ENCODE data around the gene E2F1. TPM values are rescaled to one million over a fixed set of nuclear protein-coding genes. Genes with fewer than 3 reads are reported as not detected.

Gene E2F1
- total and polyA plus RNA-seq, 2 donors (not counting 3 experiments of a cell fraction or from before 2014, with no cell fraction given), result 20.7 to 29.6 TPM

GRCh38 chr20:33667245-33667675 is 18.9 kb downstream of the E2F1 start:
- Histone ChIP-seq H3K9me1 (replicated peaks; ENCODE audit: control insufficient read depth, extremely low read depth, insufficient read depth, low read length) (no peaks in the 10 kb centered on the region), H3K9me3 (replicated peaks; ENCODE audit: control insufficient read depth, insufficient read depth, low read length) (no peaks in the 10 kb centered on the region), H3K9ac (replicated peaks; ENCODE audit: extremely low read depth, insufficient read depth, low read length) (no peak overlapping the region), H3K36me3 (ENCODE audit: control insufficient read depth in 2 of 2, extremely low read depth in 1 of 2, insufficient read depth in 2 of 2, low read length in 2 of 2) (peaks cover 0 to 2% of the 10 kb centered on the region in 2 experiments), H3K4me1 (ENCODE audit: control insufficient read depth, extremely low read depth, insufficient read depth, low read length) (peaks cover 23% of the 10 kb centered on the region), H3K79me2 (ENCODE audit: control insufficient read depth, insufficient read depth, low read length) (no peaks in the 10 kb centered on the region), H3K4me3 (replicated peaks in 1 of 3; ENCODE audit: insufficient read depth in 1 of 3, low read depth in 1 of 3, low read length in 3 of 3) (peak overlapping the region; percentile 3 to 33 (median 17)), H2AFZ (ENCODE audit: low read depth, low read length) (peak overlapping the region; percentile 19), H4K20me1 (replicated peaks; ENCODE audit: control insufficient read depth, extremely low read depth, insufficient read depth, low read length) (no peaks in the 10 kb centered on the region), H3K4me2 (ENCODE audit: insufficient read depth, low read length) (peak overlapping the region; percentile 26), H3K27me3 (ENCODE audit: control insufficient read depth in 2 of 2, insufficient read depth in 2 of 2, low read length in 2 of 2) (no peaks in the 10 kb centered on the region), H3K27ac (ENCODE audit: insufficient read depth, low read depth, low read length) (no peak overlapping the region)
- FAIRE-seq, result no peak
- DNase-seq (ENCODE audit: low read depth, low spot score), result no peak
- TF ChIP-seq JUN (IDR thresholded peaks at IDR 0.05; ENCODE audit: borderline replicate concordance, insufficient read depth, insufficient read length, low read depth), result no peak
- TF ChIP-seq POLR2AphosphoS5 (IDR thresholded peaks at IDR 0.05; ENCODE audit: insufficient read depth, low read depth, low read length), result peak; percentile 36
- no peak for TF ChIP-seq MAX (IDR thresholded peaks at IDR 0.05; ENCODE audit: insufficient read depth, insufficient read length)
- TF ChIP-seq CTCF (IDR thresholded peaks at IDR 0.05; ENCODE audit: extremely low read depth in 1 of 2, insufficient read depth in 1 of 2, low read depth in 1 of 2, low read length in 2 of 2), result peak in 1 of 2 donors; percentile 23
- no peak for TF ChIP-seq GATA2 (IDR thresholded peaks at IDR 0.05; ENCODE audit: insufficient read depth, insufficient read length, low read depth, low read length)
- no peak for TF ChIP-seq EZH2 (IDR thresholded peaks at IDR 0.05; ENCODE audit: borderline replicate concordance, low read depth, low read length, severe bottlenecking)
- no peak for TF ChIP-seq POLR2A (IDR thresholded peaks at IDR 0.05; ENCODE audit: low read depth, low read length)
- TF ChIP-seq FOS (IDR thresholded peaks at IDR 0.05; ENCODE audit: borderline replicate concordance, insufficient read depth, low read length), result no peak
- no peak for TF ChIP-seq MYC (IDR thresholded peaks at IDR 0.05; ENCODE audit: low read depth, low read length)
- intact Hi-C loops (cut with micrococcal nuclease), result loop anchor here (2.0 to 10.0 kb wide), 3 partner anchors 20 to 400 kb away; partner anchors contain the start of genes E2F1 and RALY
- no TSS peak for BruUV-seq (replicated peaks)
- dilution Hi-C loops (cut with MboI; ENCODE audit: extremely low pct_ligation_motif_present, low sequenced_read_pairs), result no loop called here
- ChIA-PET CTCF (interaction anchor here (0.6 to 3.3 kb wide), 39 partner anchors 9 to 460 kb away, joined by 3 to 36 read pairs (median 4); partner anchors contain the start of genes CBFA2T2, CDK5RAP1, PXMP4 and SNTA1), POLR2A (interaction anchor here (1.2 to 1.4 kb wide), 2 partner anchors 14 to 178 kb away, joined by 3 to 4 read pairs; partner anchors contain the start of gene CBFA2T2)
